ENCODE data around the gene SLBP.
A peak's percentile ranks its signal among the peaks of the same experiment; 100 is the strongest.
"Not testable (repeated sequence)": the region's sequence is repeated elsewhere in the genome, so short reads cannot be mapped to it uniquely, and the experiment has no call there.

Gene SLBP

GRCh38 chr4:1713003-1713851 is 1.1 kb upstream of the SLBP start:
- no peak for DNase-seq

DNA sequence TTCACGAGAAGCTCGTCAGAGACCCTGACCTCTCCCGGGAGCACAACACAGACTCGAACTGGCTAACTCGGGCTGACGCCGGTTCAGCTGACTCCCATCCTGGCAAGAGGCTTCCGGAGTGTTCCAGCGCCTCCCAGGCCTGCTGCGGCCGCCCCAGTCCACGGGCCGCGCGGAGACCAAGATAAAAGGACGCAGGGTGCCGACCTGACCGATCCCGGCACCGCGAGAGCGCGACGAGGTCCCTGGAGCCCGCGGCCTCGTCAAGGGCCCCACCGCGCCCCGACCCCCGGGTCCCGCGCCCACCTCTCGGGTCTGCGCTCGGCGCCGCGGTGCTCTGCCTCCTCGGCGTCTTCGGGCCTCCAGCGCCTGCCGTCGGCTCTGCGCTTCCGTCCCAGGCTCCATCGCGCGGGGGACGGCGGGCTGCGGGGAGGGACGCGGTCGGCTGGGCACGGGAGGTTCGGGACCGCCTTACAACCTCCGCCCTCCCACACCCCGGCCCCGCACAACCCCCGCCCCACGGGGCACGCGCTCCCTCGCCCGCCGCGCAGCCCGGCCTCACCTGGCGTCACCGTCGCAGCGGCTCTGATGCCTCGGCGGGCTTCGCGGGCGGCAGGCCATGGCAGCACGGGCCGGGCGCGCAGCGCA is 426 bp downstream of the SLBP start:
- peak in 31 of 58 donors; percentile 22 to 74 (median 49) for DNase-seq

GRCh38 chr4:1711055-1711570 is 1.0 kb downstream of the SLBP start:
- DNase-seq: no peak

DNA sequence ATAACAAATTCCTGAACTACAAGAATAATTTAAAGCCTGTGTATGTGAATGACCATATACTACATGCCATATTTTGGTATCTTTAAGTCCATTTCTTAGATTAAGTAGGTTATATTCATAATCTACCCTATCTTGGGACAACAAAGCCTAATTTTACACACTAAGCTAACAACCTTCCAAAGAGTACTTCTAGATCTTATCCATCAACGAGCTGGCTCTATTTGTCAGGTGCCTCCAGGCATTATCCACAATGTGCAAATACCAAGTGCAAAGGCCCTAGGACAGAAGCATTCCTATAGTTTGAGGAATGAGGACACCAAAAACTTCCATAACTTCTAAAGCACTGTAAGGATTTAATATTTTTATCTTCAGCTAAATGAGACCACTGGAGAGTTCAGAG is 3.5 kb downstream of the SLBP start:
- no peak for DNase-seq

DNA sequence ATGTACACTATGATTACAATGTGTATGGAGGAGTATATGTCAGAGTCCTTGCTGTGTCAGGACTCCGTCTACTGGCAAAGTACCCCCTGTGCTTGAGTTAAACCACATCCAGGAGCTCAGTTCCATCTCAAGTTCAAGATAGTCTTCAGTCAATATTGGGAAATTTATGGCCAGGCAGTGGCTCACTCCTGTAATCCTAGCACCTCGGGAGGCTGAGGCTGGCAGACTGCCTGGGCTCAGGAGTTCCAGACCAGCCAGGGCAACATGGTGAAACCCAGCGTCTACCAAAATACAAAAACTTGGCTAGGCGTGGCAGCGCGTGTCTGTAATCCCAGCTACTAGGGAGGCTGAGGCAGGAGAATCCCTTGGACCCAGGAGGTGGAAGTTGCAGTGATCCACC is 5.8 kb downstream of the SLBP start:
- DNase-seq: no peak

DNA sequence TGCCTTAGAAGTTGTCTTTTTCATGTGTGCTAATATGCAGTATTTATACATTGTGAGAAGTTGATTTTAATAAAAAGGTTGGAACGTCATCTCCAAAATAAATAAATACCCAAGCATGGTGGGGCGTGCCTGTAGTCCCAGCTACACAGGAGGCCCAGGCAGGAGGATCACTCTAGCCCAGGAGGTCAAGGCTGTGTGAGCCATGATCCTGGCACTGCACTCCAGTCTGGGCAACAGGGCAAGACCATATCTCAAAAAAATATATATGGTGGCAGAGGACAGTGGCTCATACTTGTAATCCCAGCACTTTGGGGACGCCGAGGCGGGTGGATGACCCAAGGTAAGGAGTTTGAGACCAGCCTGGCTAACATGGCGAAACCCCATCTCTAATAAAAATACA is 6.4 kb downstream of the SLBP start:
- no peak for DNase-seq

GRCh38 chr4:1703867-1704266 is 8.3 kb downstream of the SLBP start:
- DNase-seq: no peak

DNA sequence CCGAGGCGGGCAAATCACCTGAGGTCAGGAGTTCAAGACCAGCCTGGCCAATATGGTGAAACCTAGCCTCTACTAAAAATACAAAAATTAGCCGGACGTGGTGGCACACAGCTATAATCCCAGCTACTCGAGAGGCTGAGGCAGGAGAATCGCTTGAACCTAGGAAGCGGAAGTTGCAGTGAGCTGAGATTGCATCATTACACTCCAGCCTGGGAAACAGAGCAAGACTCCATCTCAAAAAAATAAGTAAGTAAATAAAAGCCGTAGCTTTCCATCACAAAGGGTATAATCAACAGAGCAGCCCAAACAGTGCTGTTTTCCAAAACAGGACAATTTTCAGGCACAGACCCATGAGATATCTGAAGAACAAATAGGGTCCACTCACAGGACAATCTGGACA is 10.4 kb downstream of the SLBP start:
- DNase-seq: not testable (repeated sequence)

DNA sequence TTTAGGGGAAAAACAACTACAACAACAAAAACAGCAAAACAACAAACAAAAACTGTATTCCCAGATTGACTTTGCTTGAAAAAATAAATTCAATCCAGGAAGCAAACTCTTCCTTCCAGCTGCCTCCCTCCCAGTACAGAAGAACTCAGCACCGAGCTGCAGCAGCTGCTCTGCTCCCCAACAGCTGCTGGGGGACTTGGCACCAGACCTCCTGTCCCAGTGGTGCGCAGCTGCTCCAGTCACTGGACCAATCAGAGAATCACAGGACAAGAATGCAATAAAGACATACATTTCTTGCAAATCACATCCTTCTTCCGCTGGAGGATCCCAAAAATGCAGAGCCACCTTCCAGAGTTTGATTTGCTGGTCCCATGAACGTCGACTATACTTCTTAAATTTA is 16.2 kb downstream of the SLBP start:
- peak in 6 of 58 donors; percentile 20 to 52 (median 26) for DNase-seq

GRCh38 chr4:1693131-1693896 is 18.8 kb downstream of the SLBP start:
- peak in 31 of 58 donors; percentile 12 to 65 (median 30) for DNase-seq

DNA sequence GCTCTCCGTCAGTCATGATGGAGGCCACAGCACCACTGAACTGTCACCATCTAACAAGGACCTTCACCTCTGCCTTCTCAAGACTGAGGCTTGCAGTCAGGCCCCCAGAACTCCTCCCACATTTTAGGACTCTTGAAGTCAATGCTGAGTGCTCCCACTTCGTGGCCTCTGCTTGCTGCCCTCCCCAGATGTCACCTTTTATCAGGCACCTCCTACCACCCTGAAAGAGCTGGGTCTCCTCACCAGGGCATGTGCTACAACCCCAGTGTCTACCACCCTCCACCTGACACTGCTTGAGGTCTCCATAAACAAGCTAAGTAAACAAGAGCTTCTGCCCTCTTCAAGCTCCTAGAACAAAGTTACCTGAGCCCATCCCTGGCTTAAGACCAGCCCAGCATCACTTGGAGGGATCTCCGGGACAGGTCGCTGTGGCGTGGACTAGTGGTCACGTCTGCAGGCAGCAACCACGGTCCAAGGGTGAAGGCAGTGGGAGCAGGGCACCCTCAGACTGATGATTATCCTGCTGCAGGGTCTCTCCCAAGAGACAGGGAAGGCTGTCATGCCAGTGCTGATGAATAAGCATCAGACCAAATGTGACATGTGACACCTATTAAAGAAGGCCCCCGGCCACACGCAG is 20.3 kb downstream of the SLBP start:
- DNase-seq: no peak

- DNase-seq: no peak
Observed at GRCh38 chr4:1690698-1691097, 21.4 kb downstream of the SLBP start.

GRCh38 chr4:1686440-1687036 is 25.6 kb downstream of the SLBP start:
- no peak for DNase-seq

DNA sequence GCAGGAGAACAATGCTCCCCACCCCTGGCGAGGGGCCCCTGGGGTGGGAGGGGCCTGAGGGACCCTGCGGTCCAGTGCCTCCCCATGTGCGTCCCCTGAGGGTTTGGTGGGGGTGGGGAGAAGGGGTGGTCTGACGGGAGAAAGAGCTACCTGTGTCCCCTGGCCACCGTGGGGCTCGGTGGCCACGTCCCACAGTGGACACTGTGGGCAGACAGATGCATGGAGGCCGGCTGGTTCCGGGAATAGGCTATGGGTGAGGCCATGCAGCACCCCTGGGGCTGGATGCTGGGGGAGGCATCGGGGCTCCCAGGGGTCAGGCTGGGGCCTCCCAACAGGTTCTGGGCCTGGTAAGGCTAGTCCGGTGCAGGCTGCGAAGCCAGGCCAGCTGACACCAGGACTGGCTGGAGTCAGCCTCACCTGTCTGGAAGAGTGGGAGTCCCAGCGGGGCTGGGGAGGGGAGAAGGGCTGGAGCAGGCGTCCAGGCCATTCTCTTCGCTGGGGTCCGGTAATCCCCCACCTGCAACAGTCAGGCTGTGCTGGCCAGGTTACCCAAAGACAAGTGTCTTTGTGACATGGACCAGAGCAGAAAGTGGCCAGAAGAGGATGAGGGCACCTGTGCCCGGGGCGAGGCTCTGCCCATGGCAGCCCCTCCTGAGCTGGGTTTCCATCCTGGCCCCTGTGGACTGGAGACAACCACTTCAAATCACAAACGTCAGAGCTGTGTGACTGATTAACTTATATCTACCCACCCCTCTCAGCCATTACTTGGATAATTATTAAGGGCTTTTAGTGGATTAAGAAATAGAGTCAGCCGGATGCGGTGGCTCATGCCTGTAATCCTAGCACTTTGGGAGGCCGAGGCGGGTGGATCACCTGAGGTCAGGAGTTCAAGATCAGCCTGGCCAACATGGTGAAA is 26.6 kb downstream of the SLBP start:
- DNase-seq: no peak

DNA sequence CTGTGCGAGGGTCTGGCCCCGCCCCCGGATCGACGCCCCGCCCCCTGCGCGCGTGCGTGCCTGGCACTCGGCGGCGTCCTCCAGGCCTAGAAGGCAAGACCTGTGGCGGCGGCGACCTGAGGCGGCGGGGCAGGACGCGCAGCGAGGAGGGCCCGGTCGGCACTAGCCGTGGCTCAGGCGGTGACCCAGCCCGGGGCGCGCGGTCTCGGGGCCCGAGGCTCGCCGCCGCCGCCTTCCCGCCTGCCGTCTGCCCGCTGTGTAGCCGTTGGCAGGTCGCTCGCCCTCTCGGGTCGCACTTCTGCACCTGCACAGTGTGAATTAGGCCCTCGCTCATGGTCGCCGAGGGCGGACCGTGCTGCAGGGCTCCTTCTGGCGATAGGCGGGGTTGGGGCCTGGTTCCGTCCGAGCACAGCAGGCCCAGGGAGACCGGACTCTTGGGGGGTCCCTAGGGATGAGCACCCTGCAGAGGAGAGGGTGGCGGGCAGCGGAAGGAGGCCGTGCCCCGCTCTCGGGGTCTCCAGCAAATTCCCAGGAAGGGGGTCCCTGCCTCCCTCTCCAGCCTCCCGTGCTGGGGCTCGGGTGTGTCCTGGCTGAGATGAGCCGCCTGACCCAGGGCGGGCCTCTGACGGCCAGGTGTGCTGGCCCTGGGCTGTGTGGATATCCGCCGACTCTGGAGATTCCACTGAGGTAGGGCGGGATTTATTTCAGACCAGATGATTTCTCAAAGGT is 27.4 kb downstream of the SLBP start:
- DNase-seq: peak in 14 of 58 donors; percentile 22 to 86 (median 72)

DNA sequence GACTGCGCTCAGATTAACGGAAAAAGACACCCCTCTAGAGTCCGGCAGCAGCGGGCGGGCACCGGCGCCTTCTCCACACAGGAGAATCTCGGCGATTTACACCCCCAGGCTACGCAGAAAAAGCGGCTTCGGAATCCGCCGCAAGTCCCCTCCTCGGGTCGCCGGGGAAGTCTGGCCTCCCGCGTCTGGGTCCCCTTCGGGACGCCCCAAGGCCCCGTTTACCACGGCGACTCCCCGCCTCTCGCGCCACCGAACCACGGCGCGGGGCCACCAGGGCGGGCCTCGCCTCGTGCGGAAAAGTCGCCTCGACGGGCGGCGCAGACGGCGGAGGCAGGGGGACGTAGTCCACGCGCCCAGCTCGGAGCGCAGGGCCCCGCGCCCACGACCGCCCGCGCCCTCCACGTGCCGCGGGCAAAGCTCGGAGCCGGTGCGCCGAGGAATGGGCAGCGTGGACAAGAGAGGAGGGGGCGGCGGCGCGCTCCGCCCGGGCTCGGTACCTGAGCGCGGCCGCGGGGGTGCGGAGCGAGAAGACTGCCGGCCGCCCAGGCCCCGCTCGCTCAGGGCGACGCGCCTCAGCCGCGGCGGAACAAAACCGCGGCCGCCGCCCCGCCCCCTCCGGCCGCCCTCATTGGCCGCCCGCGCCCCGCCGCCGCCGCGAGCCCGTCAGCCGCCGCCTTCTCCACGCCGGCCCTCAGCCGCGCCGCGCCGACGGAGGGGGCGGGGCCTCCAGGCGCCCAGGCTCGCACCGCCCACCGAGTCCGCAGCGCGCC is 28.2 kb downstream of the SLBP start, which contains the start of gene FAM53A:
TSS of gene FAM53A (minus strand) at position 578 of the 770 bp plus-strand sequence. CDS start 15,572 bp downstream, outside the sequence.
- peak in 41 of 58 donors; percentile 35 to 89 (median 75) for DNase-seq

GRCh38 chr4:1683261-1683735 is 28.8 kb downstream of the SLBP start:
- peak in 4 of 58 donors; percentile 10 to 25 (median 20) for DNase-seq

DNA sequence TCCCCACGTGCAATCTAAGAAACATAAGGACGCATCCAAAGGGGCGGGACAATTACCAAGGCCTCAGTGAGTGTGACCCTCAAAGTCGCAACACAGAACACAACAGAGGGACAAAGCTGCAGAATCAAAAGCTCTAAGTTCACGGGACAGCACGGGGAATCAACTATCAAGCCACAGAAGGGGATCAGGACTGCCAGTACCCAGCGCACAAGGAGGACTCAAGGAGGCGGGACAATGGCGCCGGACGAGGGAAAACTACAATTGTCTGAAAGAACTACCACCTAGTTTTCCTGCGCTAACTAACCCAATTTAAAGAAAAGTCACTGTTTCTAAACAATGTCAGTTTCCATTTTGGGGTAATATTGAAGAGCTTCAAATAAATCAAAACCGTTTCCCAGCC is 29.3 kb downstream of the SLBP start:
- no peak for DNase-seq

Measured in anterior cingulate cortex (tissue), 58 donors.